SU-DHL-6 (cell line): ENCODE measurements around the gene OR2L3.

Experiments used
- H2AFZ ChIP-seq: fragments of 200-600 bp; sonication (generic); 2 replicates; pipeline ENCODE4 v1.6.1; 2014; ENCODE audit warnings: low read depth, mild to moderate bottlenecking, moderate library complexity, mixed read lengths, antibody characterized with exemption, low read length; ENCODE audit not compliant: severe bottlenecking
- H3F3A ChIP-seq: fragments of 200-600 bp; shearing (Covaris generic); 2 replicates; pipeline ENCODE4 v1.6.0; 2016; ENCODE audit warnings: antibody characterized with exemption, mild to moderate bottlenecking; ENCODE audit not compliant: insufficient read depth
- H3K27ac ChIP-seq: fragments of 200-600 bp; sonication (generic); 2 replicates; pipeline ENCODE4 v1.5.1; 2016; ENCODE audit warnings: low read depth, mild to moderate bottlenecking, low read length, moderate library complexity, mixed read lengths
- H3K27me3 ChIP-seq: fragments of 200-600 bp; sonication (generic), shearing (Covaris generic); 2 replicates; pipeline ENCODE4 v1.6.0; 2014; ENCODE audit warnings: mild to moderate bottlenecking, low read length
- H3K36me3 ChIP-seq: fragments of 200-600 bp; sonication (generic); 2 replicates; pipeline ENCODE4 v1.6.1; 2014; ENCODE audit warnings: mild to moderate bottlenecking, low read length, mixed read lengths
- H3K4me2 ChIP-seq: fragments of 300-600, 200-600 bp; shearing (Covaris generic), sonication (generic); 2 replicates; pipeline ENCODE4 v1.6.0; 2014; ENCODE audit warnings: low read length, low read depth, mild to moderate bottlenecking; ENCODE audit not compliant: poor library complexity, severe bottlenecking
- H3K4me3 ChIP-seq: fragments of 200-600 bp; sonication (generic); 2 replicates; pipeline ENCODE4 v1.5.1; 2014; ENCODE audit warnings: antibody characterized with exemption, low read length, mild to moderate bottlenecking, mixed read lengths; ENCODE audit not compliant: insufficient read depth, poor library complexity, severe bottlenecking
- H3K79me2 ChIP-seq: fragments of 200-600 bp; sonication (generic); 2 replicates; pipeline ENCODE4 v1.6.1; 2014; ENCODE audit warnings: mild to moderate bottlenecking, low read length, moderate library complexity; ENCODE audit not compliant: insufficient read depth
- H3K9ac ChIP-seq: fragments of 200-600 bp; sonication (generic); 2 replicates; pipeline ENCODE4 v1.7.0; 2014; ENCODE audit warnings: mild to moderate bottlenecking, low read length
- H3K9me2 ChIP-seq: fragments of 200-600 bp; sonication (generic); replicated peaks from 2 replicates; pipeline ENCODE4 v1.6.1; 2014; ENCODE audit warnings: low read length; ENCODE audit not compliant: insufficient read depth
- H3K9me3 ChIP-seq: fragments of 200-600 bp; sonication (generic); 2 replicates; pipeline ENCODE4 v1.6.1; 2014; ENCODE audit warnings: low read length, mixed read lengths; ENCODE audit not compliant: insufficient read depth
- H4K20me1 ChIP-seq: fragments of 200-600 bp; sonication (generic); 2 replicates; pipeline ENCODE4 v1.6.1; 2014; ENCODE audit warnings: low read depth, mild to moderate bottlenecking, antibody characterized with exemption, low read length, moderate library complexity, mixed read lengths
- CTCF ChIP-seq: fragments of 200-600 bp; sonication (generic); IDR thresholded peaks from one replicate; pipeline ENCODE4 v1.5.1; 2017; ENCODE audit warnings: antibody characterized with exemption, mild to moderate bottlenecking, low read length, moderate library complexity; ENCODE audit not compliant: insufficient read depth, poor library complexity, severe bottlenecking
- EZH2phosphoT487 ChIP-seq: fragments of 200-600 bp; sonication (generic), shearing (Covaris generic); conservative IDR thresholded peaks from 2 replicates; pipeline ENCODE4 v1.6.1; 2018; ENCODE audit warnings: mild to moderate bottlenecking, antibody characterized with exemption, low read length, moderate library complexity, mixed read lengths

Gene OR2L3

GRCh38 chr1:248029770-248030169 is 16.9 kb upstream of the OR2L3 start, which contains the start of gene OR2L2:
TSS of gene OR2L2 (plus strand) at chr1:248030070. CDS start at chr1:248038268, 8,198 bp downstream.
- no peak within 1 kb of the TSS for H3K9ac ChIP-seq
- no peaks in the 10 kb centered on the region for H3K9me2 ChIP-seq
- TF ChIP-seq EZH2phosphoT487 (no peak), CTCF (no peak)
- peaks cover 4% of the 10 kb centered on the region; the same call in 1 of the 2 replicates for H3K9me3 ChIP-seq
- no peaks in the 10 kb centered on the region for H3K27me3 ChIP-seq
- no peak within 1 kb of the TSS for H3K27ac ChIP-seq
- no peaks in the 10 kb centered on the region for H3K79me2 ChIP-seq
- no peak within 1 kb of the TSS for H3K4me2 ChIP-seq
- no peak within 1 kb of the TSS for H2AFZ ChIP-seq
- H3K4me3 ChIP-seq, result no peak within 1 kb of the TSS
- H3K36me3 ChIP-seq, result no peaks in the 10 kb centered on the region
- H3F3A ChIP-seq, result no peaks in the 10 kb centered on the region
- H4K20me1 ChIP-seq, result no peaks in the 10 kb centered on the region

GRCh38 chr1:248045209-248045608 is 1.4 kb upstream of the OR2L3 start:
- no peak overlapping the region for H3K4me2 ChIP-seq
- H3K79me2 ChIP-seq, result no peaks in the 10 kb centered on the region
- no peak overlapping the region for H3K27ac ChIP-seq
- no peak overlapping the region for H3K9ac ChIP-seq
- no peaks in the 10 kb centered on the region for H3K27me3 ChIP-seq
- H3K4me3 ChIP-seq, result no peak overlapping the region
- H3K9me2 ChIP-seq, result no peaks in the 10 kb centered on the region
- no peak for TF ChIP-seq EZH2phosphoT487
- TF ChIP-seq CTCF, result no peak
- no peaks in the 10 kb centered on the region for H3F3A ChIP-seq
- no peaks in the 10 kb centered on the region for H3K9me3 ChIP-seq
- H3K36me3 ChIP-seq, result no peaks in the 10 kb centered on the region
- no peaks in the 10 kb centered on the region for H4K20me1 ChIP-seq
- no peak overlapping the region for H2AFZ ChIP-seq

GRCh38 chr1:248047008-248047407 is 372 bp downstream of the OR2L3 start:
- TF ChIP-seq CTCF, result no peak
- no peak for TF ChIP-seq EZH2phosphoT487
- no peaks in the 10 kb centered on the region for H3K36me3 ChIP-seq
- no peaks in the 10 kb centered on the region for H4K20me1 ChIP-seq
- H3K9me2 ChIP-seq, result no peaks in the 10 kb centered on the region
- H3K27ac ChIP-seq, result no peak overlapping the region
- no peak overlapping the region for H3K4me2 ChIP-seq
- H3K9ac ChIP-seq, result no peak overlapping the region
- no peaks in the 10 kb centered on the region for H3K27me3 ChIP-seq
- no peak overlapping the region for H3K4me3 ChIP-seq
- H3K79me2 ChIP-seq, result no peaks in the 10 kb centered on the region
- H3K9me3 ChIP-seq, result no peaks in the 10 kb centered on the region
- no peaks in the 10 kb centered on the region for H3F3A ChIP-seq
- no peak overlapping the region for H2AFZ ChIP-seq

- Histone ChIP-seq H3K27ac (no peak overlapping the region), H3K9me3 (no peaks in the 10 kb centered on the region), H3K9ac (no peak overlapping the region), H3K79me2 (no peaks in the 10 kb centered on the region), H3K36me3 (no peaks in the 10 kb centered on the region), H4K20me1 (no peaks in the 10 kb centered on the region), H3K4me3 (no peak overlapping the region), H2AFZ (no peak overlapping the region), H3K4me2 (no peak overlapping the region), H3F3A (no peaks in the 10 kb centered on the region), H3K27me3 (no peaks in the 10 kb centered on the region), H3K9me2 (no peaks in the 10 kb centered on the region)
- TF ChIP-seq CTCF (no peak), EZH2phosphoT487 (no peak)
Measured at GRCh38 chr1:248054671-248055070, 8.0 kb downstream of the OR2L3 start.
